Stimulated activated CD8-positive, alpha-beta memory T cell treated with anti-CD3 and anti-CD28 coated beads, Interleukin-12 subunit alpha, Interleukin-12 subunit beta, amount 100 ng/mL, for 1 hour (primary cell): ENCODE data around the gene SLC39A8.

Experiments used
- DNase-seq: peaks from one replicate; pipeline ENCODE4 v3.0.0-alpha.2; 2020; ENCODE audit warnings: low read depth

The SLC39A8 gene

DNA sequence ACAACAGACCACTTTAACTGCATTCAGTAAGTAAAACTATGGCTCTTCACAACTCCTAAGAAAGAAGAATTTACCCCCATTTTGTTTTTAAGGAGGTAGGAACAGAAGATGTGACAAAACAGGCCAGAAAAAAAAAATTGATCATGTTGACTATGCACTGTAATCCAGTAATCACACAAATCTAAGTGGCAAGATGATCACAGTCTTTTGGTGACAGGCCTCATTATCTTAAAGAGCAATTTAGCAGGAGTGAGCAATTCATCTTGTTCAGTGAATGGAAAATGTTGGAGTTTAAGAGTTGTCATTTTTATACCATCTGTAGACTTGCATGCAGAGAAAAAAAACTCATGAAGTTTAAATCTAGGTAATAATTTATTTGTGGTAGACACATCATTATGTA, 115.1 kb downstream of the SLC39A8 start:
- DNase-seq, result no peak

DNA sequence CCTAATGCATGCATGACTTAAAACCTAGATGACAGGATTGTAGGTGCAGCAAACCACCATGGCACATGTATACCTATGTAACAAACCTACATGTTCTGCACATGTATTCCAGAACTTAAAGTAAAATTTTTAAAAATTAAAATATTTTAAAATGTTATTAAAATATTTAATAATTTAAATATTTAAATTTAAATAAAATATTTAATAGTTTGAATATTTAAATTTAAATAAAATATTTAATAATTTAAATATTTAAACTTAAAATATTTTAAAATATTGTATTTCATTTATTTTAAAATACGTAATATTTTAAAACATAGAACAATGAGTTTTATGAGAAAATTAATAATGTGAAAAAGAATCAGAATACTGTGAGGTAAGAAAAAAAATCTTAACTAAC, 117.9 kb downstream of the SLC39A8 start:
- no peak for DNase-seq

DNA sequence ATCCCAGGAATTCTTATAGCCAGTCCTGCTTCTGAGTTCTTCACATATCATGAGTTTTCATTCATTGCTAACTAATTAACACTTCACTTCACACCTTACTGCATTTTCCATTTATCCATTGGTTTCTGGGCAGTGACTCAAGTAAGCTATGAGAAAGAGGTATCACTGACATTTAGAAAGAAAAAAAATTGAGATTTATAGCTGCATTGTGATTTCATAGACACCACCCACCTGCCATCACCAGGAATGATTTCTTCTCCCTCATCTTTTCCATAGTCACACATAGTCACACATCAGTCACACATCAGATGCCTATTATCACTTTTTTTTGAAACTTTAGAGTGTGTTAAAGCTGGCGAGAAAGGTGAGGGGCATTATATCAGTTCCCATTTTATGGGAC, 121.8 kb downstream of the SLC39A8 start:
- DNase-seq, result no peak

DNA sequence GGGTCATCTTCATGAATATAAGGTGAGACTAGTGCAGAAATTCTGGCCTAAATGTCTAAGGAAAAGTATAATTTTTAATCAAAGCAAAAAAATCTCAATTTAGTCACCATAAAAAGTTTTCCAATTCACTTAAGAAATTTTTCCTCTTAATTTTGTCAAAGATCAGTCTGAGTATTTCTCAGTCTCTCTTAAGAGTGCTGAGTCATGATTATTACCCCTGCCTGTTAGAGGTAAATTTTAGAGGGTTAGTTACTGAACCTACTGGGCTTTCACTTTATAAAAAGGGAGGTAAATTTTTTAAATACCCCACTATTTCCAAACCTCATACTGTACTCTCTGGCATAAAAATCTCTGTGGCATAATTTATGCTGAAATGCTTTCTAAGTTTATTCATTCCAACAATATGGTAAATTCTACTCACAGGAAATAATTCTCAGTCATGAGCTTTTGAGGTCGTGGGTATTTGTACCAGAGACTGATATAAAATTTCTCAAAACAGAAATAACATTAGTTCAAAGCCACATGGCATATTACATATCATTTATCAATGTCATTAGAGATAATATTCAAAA, 122.4 kb downstream of the SLC39A8 start:
- DNase-seq, result no peak

DNA sequence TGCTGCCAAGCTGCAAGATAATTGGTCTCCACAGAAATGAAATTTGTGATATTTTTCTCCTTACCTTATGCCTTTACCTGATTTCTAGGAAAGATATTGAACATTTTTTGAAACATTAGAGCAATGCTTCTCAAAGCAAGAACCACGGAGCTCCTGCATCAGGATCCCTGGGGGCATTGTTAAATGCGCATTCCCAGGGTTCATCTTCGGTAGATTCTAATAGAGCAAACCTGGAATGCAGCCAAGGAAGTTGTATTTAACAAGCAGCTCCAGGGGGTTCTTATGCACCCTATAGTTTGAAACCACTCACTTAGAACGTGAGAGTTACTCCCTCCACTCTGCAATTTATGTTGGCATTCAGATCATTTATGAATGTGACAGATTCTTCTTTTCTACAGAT, 126.2 kb downstream of the SLC39A8 start:
- no peak for DNase-seq

DNA sequence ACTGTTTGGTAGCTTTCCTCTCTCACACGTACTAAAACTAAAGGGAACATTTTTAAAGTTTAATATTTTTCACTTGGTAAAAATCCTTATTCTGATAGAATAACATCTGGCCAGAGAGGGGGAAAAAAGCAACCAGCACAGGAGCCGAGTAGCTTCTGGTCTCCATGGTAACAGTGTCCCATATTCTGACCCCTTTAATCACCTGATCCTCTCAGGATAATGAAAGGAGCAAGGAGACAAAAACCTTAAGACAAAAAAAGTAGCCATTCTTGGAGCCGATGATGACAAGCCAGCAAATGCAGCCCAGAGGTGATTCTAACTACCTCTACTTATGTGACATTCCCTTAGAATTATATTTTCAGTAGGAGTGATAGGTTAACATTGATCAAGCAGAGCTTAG, 126.6 kb downstream of the SLC39A8 start:
- no peak for DNase-seq

DNA sequence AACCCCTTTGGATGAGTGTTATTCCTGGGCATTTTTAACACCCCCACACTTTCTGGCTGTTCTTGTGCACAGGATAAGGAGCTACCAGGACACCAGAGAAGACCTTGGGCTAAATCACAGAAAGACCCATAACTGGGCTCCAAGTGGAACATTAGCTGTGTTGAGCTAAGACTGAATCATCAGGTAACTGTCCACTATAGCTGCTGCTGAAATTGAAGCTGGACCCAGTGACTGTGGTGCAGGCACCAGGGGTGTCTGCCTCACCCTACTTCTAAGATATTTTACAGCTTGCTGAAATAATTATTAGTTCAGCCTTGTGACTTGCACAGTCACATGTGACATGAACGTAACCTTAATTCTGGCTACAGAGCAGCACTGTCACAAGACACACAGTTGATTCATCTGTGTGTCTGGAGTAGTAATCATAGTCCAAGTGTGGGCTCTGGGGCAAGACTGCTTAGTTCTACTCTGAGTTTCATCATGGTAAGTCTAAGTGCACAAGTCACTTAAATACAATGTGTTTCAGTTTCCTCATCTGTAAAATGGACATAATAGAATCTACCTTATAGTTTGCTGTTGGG, 127.4 kb downstream of the SLC39A8 start:
- no peak for DNase-seq

DNA sequence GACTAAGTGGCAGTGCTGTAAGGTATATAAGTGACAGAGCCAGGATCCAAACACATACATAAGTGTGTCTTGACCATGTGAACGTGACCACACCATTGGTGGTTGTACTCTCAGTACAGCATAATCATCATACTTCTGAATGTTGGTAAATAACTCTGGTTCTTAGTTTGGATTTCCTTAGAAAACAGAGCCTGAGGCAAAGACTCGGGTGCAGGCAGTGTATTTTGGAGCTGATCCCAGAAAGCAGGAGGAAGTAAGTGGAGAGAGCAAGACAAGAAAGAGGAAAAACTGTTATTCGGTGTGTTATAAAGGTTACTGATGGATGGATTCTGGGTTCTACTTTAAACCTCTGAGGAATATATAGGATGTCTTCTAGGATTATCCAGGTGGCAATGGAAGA, 127.9 kb downstream of the SLC39A8 start:
- no peak for DNase-seq

DNA sequence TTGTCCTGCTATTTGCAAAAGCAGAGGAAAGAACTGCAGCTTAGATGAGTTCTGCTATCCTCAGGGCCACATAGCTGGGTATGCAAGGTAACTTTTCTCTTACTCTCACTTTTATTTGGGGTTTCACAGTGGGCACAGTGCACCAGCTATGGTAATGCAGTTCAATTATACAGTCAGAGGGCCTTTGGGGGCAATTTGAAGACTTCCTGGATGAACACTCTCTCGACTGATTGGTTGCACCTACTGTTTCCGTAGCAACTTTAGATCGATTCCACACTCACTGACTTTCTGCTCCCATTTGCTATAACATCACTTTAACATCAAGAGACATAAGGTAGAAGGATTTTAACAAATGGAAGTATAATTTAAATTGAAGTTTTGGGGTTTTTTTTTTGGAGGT, 128.6 kb downstream of the SLC39A8 start:
- DNase-seq, result no peak

DNA sequence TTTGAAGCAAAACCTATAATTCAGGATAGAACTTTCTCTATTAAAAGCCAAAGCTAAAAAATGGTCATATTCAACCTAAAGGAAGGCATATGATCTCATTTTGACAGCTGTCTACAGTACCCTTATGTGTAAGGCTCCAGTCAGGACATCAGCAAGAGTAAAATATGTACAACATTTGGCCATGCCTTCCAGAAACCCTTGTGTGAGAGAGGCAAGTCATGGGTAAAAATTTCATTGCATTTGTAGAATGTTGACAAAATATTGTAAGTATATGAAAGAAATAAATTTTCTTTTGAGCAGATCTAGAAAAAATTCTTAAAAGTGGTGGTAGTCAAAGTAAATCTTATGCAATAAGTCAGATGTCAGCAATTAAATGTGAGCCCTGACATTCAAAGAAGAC, 132.3 kb downstream of the SLC39A8 start:
- DNase-seq, result no peak
